Thyroid gland (tissue), 4 donors: ENCODE measurements around the gene WNT7B.

ENCODE experiments used
- POLR2A ChIP-seq, 2 donors: fragments of 450-650 bp; IDR thresholded peaks; one replicate each; pipeline ENCODE4 v1.6.1; 2017; ENCODE audit warnings: antibody characterized with exemption in 2 of 2, mild to moderate bottlenecking in 2 of 2, moderate library complexity in 1 of 2
- TF ChIP-seq, protein P1 (sequence below), 6 experiments: fragments of 200-600 bp in 3 of 6; fragments of 450-650 bp in 3 of 6; sonication (generic) in 3 of 6; IDR thresholded peaks; one replicate each; pipeline ENCODE4 v1.5.1; 2016 to 2019; ENCODE audit warnings: antibody characterized with exemption in 6 of 6, mild to moderate bottlenecking in 2 of 6, inconsistent platforms in 1 of 6, moderate library complexity in 1 of 6

DNA sequence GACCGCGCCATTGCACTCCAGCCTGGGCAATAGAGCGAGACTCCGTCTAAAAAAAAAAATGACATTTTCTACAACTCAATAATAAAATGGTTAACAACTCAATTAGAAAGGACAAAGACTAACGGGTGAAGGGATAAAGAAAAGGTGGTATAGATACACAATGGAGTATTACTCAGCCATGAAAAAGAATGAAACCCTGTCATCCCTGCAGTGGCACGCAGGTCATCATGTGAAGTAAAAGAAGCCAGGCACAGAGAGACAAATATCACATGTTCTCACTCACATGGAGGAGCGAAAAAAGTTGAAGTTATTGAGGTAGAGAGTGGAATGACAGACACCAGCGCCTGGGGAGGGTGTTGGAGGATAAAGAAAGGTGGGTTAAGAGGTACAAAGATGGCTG is 39.0 kb downstream of the WNT7B start:
- TF ChIP-seq, protein P1, sequence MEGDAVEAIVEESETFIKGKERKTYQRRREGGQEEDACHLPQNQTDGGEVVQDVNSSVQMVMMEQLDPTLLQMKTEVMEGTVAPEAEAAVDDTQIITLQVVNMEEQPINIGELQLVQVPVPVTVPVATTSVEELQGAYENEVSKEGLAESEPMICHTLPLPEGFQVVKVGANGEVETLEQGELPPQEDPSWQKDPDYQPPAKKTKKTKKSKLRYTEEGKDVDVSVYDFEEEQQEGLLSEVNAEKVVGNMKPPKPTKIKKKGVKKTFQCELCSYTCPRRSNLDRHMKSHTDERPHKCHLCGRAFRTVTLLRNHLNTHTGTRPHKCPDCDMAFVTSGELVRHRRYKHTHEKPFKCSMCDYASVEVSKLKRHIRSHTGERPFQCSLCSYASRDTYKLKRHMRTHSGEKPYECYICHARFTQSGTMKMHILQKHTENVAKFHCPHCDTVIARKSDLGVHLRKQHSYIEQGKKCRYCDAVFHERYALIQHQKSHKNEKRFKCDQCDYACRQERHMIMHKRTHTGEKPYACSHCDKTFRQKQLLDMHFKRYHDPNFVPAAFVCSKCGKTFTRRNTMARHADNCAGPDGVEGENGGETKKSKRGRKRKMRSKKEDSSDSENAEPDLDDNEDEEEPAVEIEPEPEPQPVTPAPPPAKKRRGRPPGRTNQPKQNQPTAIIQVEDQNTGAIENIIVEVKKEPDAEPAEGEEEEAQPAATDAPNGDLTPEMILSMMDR (IDR thresholded peaks at IDR 0.05) = no peak
- TF ChIP-seq POLR2A (IDR thresholded peaks at IDR 0.05) = no peak
